Measurements from ENCODE around the gene NINJ2.
A peak's percentile ranks its signal among the peaks of the same experiment; 100 is the strongest.
"Not testable (repeated sequence)": the region's sequence is repeated elsewhere in the genome, so short reads cannot be mapped to it uniquely, and the experiment has no call there.

Gene NINJ2

DNA sequence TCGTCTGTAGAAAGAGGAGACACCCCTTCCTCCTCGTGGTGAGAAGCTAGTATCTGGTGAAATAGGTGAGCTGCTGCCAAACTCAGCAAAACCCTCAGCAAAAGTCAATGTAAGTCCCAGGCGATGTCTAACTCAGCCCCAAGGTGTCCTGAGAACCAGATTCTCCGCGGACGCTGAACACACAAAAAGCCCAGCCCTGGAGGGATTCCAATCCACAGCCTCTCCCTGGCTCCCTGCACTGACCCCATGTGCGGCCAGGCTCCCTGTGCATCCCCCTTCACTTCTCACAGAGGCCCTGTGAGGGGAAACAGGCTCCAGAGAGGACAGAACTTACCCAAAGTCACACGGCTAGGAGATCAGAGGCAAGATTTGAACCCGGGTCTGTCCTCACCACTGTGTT is 81.5 kb downstream of the NINJ2 start:
- no peak for DNase-seq

GRCh38 chr12:581321-581720 is 81.9 kb downstream of the NINJ2 start:
- no peak for DNase-seq

- no peak for DNase-seq
Observed at GRCh38 chr12:580813-581212, 82.4 kb downstream of the NINJ2 start.

GRCh38 chr12:579420-580110 is 83.7 kb downstream of the NINJ2 start:
- no peak for DNase-seq

DNA sequence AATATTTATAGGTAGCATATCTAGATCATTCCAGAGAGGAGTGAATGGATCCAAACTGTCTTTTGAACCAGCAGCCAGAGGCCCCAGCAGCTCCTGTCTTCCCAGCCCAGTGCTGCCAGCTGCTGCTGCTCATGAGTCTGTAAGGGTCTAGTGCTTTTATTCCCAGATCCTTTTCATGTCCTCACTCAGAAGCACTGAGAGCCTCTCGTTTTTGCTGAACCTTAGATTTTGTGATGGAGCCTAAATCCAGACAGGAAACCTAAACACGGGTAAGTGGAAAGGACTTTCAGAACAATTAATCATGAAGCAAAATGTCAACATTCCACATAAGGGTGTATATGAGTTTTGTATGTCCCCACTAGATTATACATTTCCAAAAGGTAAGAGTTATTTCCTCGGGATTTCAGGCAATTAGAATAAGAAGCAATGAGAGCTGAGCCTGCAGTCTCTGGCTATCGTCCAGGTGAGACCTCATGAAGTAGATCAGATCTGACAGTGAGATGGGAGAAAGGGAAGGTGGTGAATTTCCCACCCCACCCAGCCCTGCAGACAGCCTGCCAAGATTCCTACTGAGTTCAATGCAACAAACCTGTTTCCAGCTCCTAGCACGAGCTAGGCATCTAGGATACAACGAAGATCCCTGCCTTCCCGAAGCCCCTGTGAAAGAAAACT is 84.4 kb downstream of the NINJ2 start:
- DNase-seq, result no peak

- not testable (repeated sequence) for DNase-seq
Observed at GRCh38 chr12:577994-578747, 85.1 kb downstream of the NINJ2 start.

GRCh38 chr12:576615-577110 is 86.6 kb downstream of the NINJ2 start:
- DNase-seq, result no peak

- DNase-seq, result peak; percentile 87 to 95
Observed at GRCh38 chr12:575948-576614, 87.2 kb downstream of the NINJ2 start.

- DNase-seq, result no peak
Observed at GRCh38 chr12:575129-575502, 88.1 kb downstream of the NINJ2 start.

DNA sequence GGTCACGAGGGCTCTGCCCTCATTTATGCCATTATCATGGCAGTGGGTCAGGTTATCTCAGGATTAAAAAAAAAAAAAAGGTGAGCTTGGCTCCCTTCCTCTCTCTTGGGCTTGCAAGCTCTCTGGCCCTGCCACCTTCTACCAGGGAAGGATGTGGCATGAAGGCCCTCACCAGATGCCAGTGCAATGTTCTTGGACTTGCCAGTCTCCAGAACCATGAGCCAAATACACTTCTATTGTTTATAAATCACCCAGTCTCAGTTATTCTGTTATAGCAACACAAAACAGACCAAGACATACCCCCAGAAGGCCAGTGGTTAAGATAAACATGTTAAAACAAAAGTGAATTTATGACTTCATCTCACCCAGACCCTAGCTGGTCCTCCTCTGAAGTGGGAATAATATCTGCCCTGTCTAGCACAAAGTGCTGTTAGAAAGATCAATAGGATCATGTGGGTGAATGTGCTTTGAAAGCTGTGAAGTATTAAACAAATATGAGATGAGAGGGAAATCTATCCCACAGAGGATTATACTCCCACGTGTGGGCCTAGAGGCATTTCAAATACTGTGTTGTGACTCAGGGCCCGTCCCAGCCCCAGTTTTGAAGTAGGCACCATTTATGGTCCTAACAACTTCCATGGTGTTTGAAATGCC is 88.6 kb downstream of the NINJ2 start:
- DNase-seq, result no peak

DNA sequence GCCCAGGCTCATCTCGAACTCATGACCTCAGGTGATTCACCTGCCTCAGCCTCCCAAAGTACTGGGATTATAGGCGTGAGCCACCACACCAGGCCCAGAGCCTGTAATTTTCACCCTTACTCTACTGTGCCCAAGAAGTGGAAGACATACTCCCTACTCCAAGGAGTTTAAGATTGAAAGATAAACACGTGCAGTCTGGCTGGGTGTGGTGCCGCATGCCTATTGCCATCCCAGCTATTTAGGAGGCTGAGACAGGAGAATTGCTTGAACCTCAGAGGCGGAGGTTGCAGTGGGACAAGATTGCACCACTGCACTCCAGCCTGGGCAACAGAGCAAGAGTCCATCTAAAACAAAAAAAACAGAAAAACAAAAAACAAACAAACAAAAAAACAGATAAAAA is 90.0 kb downstream of the NINJ2 start:
- DNase-seq, result no peak

- DNase-seq, result no peak
Observed at GRCh38 chr12:572532-572899, 90.7 kb downstream of the NINJ2 start.

- DNase-seq, result no peak
Observed at GRCh38 chr12:571795-572531, 91.3 kb downstream of the NINJ2 start.

- DNase-seq, result no peak
Observed at GRCh38 chr12:570921-571794, 92.1 kb downstream of the NINJ2 start.

DNA sequence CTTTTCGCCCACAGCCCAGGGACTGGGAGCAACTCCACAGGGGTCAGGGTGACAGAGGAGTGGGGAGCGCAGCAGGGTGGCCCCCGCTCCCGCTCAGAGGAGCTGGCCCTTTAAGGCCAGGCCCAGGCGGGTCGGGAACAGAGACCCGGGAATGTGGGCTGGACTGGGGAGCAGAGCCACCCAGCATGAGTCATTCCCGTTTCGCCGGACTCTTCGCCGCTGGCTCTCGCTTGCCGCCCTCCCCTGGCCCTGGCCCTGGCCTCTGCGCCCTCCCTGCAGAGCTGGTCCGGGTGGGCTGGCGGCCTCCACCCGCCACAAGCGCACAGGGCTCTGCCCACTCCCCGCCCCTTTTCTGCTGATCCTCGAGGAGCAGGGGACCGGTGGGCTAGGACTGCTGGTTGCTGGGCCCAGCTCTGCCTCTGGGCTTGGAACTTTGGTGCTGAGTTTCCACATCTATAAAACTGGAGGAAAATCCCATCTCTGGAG is 92.8 kb downstream of the NINJ2 start:
- no peak for DNase-seq

- peak; percentile 84 to 91 for DNase-seq
Observed at GRCh38 chr12:569803-570434, 93.3 kb downstream of the NINJ2 start.

DNA sequence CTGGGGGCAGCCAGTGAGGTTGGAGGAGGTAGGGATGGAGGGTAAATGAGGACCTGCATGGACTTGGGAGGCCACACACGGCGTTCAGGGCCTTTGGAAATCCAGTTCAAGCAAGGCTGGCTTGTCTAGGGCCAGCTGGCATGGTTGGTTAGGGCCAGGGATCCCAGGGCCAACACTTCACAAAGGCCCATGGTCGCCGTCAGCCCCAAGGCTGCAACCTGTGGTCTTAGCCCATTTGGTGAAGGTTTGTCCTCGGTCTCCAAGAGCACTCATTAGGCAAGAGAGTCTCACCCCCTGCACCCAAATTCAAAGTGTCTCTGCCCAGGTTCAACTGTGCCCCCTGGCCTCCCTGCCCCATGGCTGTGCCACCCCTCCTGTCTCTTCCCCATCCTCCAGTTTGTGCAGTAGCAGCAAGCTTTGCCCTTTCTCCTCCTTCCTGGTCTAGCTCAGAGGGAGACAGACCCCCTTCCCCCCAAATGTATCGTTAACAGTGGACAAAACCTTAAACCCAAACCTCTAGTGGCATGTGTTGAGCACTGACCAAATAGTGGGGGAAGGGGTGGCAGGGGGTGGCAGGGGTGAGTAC is 94.1 kb downstream of the NINJ2 start:
- DNase-seq, result no peak

DNA sequence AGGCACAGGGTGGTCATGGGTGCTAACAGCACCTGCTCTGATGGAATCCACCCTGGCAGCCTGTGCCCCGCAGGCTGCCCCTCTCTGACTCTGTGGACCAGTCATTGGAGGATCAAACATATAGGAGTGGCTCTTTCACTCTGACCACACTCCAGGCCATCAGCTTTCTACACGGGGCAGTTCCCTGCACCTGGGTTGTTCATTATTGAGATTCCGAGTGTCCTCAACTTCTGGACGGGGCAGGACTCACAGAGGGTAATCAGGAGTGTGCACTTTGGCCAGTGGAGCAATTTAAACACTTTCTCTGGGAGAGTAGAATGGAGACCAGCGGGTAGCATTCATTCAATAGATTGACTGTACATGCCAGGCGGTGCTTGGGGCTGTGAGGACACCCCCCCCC is 94.8 kb downstream of the NINJ2 start:
- DNase-seq, result no peak

GRCh38 chr12:565589-566105 is 97.6 kb downstream of the NINJ2 start:
- DNase-seq, result no peak

- no peak for DNase-seq
Observed at GRCh38 chr12:565161-565560, 98.1 kb downstream of the NINJ2 start.
